GM12865 (cell line): ENCODE measurements around the gene MRPS2.

ENCODE experiments used
- DNase-seq: peaks from one replicate; pipeline ENCODE4 v3.0.0; 2010; ENCODE audit warnings: low read depth
- H3K4me3 ChIP-seq: 2 replicates; pipeline ENCODE4 v1.5.1; 2011; ENCODE audit warnings: mild to moderate bottlenecking, low read depth, low read length, control low read depth
- CTCF ChIP-seq: IDR thresholded peaks from 2 replicates; pipeline ENCODE4 v1.5.1; 2011; ENCODE audit warnings: low read length, control low read depth, low read depth, inconsistent platforms; ENCODE audit not compliant: insufficient read depth; ENCODE audit errors: missing control alignments

Gene MRPS2

GRCh38 chr9:135480940-135481310, 19.6 kb upstream of the MRPS2 start:
- DNase-seq, result no peak
- TF ChIP-seq CTCF, result no peak
- peak overlapping the region; percentile 60 for H3K4me3 ChIP-seq

GRCh38 chr9:135482015-135482754, 18.3 kb upstream of the MRPS2 start:
- no peak overlapping the region for H3K4me3 ChIP-seq
- no peak for TF ChIP-seq CTCF
- no peak for DNase-seq

GRCh38 chr9:135484460-135485277, 15.8 kb upstream of the MRPS2 start:
- no peak for DNase-seq
- TF ChIP-seq CTCF, result no peak
- H3K4me3 ChIP-seq, result no peak overlapping the region

GRCh38 chr9:135485385-135485784, 15.1 kb upstream of the MRPS2 start:
- H3K4me3 ChIP-seq, result no peak overlapping the region
- TF ChIP-seq CTCF, result no peak
- no peak for DNase-seq

- TF ChIP-seq CTCF, result no peak
- DNase-seq, result no peak
- H3K4me3 ChIP-seq, result no peak overlapping the region
These were observed 14.7 kb upstream of the MRPS2 start for GRCh38 chr9:135485832-135486231.

GRCh38 chr9:135486267-135487065, 14.0 kb upstream of the MRPS2 start:
- H3K4me3 ChIP-seq, result no peak overlapping the region
- DNase-seq, result no peak
- TF ChIP-seq CTCF, result no peak
